Hepatocyte (in vitro differentiated cells): ENCODE results near the gene MRPL3.

ENCODE experiments used
- EZH2 ChIP-seq: fragments of 200-600 bp; sonication (generic); IDR thresholded peaks from 2 replicates; pipeline ENCODE4 v1.6.1; 2016; ENCODE audit warnings: antibody characterized with exemption, mild to moderate bottlenecking, borderline replicate concordance
- EZH2phosphoT487 ChIP-seq: fragments of 200-600 bp; sonication (generic); IDR thresholded peaks from one replicate; pipeline ENCODE4 v1.6.1; 2018; ENCODE audit warnings: antibody characterized with exemption, mild to moderate bottlenecking, low read depth, moderate library complexity; ENCODE audit not compliant: unreplicated experiment, severe bottlenecking
- TF ChIP-seq, protein P1 (sequence below): fragments of 200-600 bp; sonication (generic); IDR thresholded peaks from 2 replicates; pipeline ENCODE4 v1.5.1; 2016; ENCODE audit warnings: antibody characterized with exemption, mild to moderate bottlenecking; ENCODE audit not compliant: poor library complexity

DNA sequence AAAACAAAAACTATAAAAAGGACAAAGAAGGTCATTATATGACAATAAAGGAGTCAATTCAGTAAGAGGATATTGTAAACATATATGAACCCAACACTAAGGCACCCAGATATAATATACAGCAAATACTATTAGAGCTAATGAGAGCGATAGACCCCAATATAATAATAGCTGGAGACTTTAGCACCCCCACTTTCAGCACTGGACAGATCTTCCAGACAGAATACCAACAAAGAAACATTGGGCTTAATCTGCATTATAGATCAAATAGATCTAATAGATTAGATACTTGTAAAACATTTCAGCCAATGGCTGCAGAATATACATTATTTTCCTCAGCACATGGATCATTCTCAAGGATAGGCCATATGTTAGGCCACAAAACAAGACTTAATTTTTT is 67.8 kb downstream of the MRPL3 start:
- TF ChIP-seq, protein P1, sequence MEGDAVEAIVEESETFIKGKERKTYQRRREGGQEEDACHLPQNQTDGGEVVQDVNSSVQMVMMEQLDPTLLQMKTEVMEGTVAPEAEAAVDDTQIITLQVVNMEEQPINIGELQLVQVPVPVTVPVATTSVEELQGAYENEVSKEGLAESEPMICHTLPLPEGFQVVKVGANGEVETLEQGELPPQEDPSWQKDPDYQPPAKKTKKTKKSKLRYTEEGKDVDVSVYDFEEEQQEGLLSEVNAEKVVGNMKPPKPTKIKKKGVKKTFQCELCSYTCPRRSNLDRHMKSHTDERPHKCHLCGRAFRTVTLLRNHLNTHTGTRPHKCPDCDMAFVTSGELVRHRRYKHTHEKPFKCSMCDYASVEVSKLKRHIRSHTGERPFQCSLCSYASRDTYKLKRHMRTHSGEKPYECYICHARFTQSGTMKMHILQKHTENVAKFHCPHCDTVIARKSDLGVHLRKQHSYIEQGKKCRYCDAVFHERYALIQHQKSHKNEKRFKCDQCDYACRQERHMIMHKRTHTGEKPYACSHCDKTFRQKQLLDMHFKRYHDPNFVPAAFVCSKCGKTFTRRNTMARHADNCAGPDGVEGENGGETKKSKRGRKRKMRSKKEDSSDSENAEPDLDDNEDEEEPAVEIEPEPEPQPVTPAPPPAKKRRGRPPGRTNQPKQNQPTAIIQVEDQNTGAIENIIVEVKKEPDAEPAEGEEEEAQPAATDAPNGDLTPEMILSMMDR = no peak
- TF ChIP-seq EZH2phosphoT487 (no peak), EZH2 (no peak)
